Immature natural killer cell (primary cell): ENCODE results near the gene HEPH. TPM values are rescaled to one million over a fixed set of nuclear protein-coding genes. Genes with fewer than 3 reads are reported as not detected.
"Not testable (repeated sequence)": the region's sequence is repeated elsewhere in the genome, so short reads cannot be mapped to it uniquely, and the experiment has no call there.

Experiments
- DNase-seq, 3 donors: peaks; one replicate each; pipeline ENCODE4 v3.0.0; 2022; ENCODE audit warnings: mixed read lengths in 1 of 3
- H3K27ac Mint-ChIP-seq, 6 donors: one replicate each; pipeline ENCODE4 v1.8.0; 2020; ENCODE audit warnings: mixed read lengths in 6 of 6, mild to moderate bottlenecking in 5 of 6, inconsistent platforms in 4 of 6, moderate library complexity in 3 of 6
- H3K27me3 Mint-ChIP-seq, 3 donors: one replicate each; pipeline ENCODE4 v1.8.0; 2020 to 2021; ENCODE audit warnings: low read depth in 3 of 3, mild to moderate bottlenecking in 3 of 3, mixed read lengths in 3 of 3, moderate library complexity in 3 of 3, inconsistent platforms in 1 of 3
- H3K36me3 Mint-ChIP-seq, 3 donors: one replicate each; pipeline ENCODE4 v1.8.0; 2020; ENCODE audit warnings: mixed read lengths in 3 of 3, inconsistent platforms in 2 of 3, mild to moderate bottlenecking in 2 of 3
- H3K4me1 Mint-ChIP-seq, 2 donors: one replicate each; pipeline ENCODE4 v1.8.0; 2020; ENCODE audit warnings: inconsistent platforms in 2 of 2, mild to moderate bottlenecking in 2 of 2, mixed read lengths in 2 of 2, moderate library complexity in 1 of 2
- H3K4me3 Mint-ChIP-seq, 5 donors: one replicate each; pipeline ENCODE4 v1.8.0; 2020; ENCODE audit warnings: mild to moderate bottlenecking in 5 of 5, mixed read lengths in 5 of 5, inconsistent platforms in 3 of 5, moderate library complexity in 3 of 5
- H3K9me3 Mint-ChIP-seq, 6 donors: one replicate each; pipeline ENCODE4 v1.8.0; 2020; ENCODE audit warnings: mild to moderate bottlenecking in 6 of 6, mixed read lengths in 6 of 6, inconsistent platforms in 4 of 6, moderate library complexity in 3 of 6
- polyA plus RNA-seq, 3 donors: library from polyadenylated mRNA; unstranded; fragments of 300-500 nt; fragmentation: Illumina TruSeq; gene quantifications; one replicate each; pipeline ENCODE4 v1.2.3, GENCODE V29; 2021

HEPH gene
- polyA plus RNA-seq, 3 donors from 2014 or later = not detected

DNA sequence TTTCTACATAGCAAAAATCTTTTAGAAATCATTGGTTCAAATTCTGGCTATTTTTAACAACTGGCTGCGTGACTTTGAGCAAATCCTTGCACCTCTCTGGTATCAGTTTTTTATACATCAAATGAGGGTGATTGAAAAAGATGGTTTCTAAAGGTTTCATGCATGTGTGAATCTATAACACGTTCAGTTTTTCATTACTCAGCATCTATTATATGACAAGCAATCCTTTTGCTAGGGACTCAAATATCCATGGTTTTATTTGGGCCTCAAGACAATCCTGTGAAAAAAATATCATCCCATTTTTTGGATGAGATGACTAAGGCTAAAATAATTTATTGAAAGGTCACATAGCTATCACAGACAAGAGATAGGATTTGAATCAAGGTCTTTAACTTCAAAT lies 884 bp downstream of the HEPH start:
- Mint-ChIP-seq H3K4me3 (no peak overlapping the region), H3K36me3 (no peaks in the 10 kb centered on the region), H3K4me1 (no peaks in the 10 kb centered on the region), H3K9me3 (no peaks in the 10 kb centered on the region), H3K27ac (no peak overlapping the region), H3K27me3 (peaks cover 2 to 5% (median 3%) of the 10 kb centered on the region in 3 donors)
- DNase-seq = no peak

DNA sequence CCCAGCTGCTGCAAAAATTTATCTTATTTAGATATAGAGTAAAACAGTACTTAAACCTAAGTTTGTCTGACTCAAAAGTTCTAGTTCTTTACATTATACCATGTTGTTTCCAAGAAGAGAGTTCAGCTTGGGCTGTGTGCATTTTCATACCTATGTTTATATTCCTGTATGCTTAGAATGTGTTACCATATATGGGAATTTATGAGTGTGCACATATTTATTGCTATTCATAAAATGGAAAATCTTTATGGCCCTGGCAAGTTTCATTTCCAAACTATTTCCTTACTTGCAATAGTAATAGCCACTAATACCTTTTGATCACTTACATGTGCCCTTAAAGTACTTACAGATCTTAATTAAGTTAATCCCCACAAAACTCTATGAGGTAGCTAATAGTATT lies 2.6 kb downstream of the HEPH start:
- Mint-ChIP-seq H3K36me3 (no peaks in the 10 kb centered on the region), H3K9me3 (no peaks in the 10 kb centered on the region), H3K27me3 (peaks cover 2 to 5% (median 2%) of the 10 kb centered on the region in 3 donors), H3K27ac (no peak overlapping the region), H3K4me1 (no peaks in the 10 kb centered on the region), H3K4me3 (no peak overlapping the region)
- no peak for DNase-seq

DNA sequence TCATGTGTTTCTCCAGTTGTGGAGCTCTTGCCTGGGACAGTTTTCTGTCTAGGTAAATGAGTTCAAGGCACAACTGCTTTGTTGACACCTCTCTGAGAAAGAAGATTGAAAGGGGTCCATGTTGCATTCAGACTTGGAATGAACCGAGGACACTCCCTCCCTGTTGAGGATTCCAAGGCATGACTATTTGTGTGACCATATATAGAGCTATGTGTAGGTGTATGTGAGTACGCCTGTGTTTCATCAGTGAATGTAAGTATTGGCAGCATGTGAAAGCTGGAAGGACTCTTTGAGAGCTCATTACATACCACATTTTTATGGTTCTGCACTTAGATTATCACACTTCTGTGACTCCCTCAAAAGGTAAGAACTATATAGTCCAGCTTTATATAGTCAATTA lies 3.4 kb downstream of the HEPH start:
- no peak overlapping the region for H3K4me3 Mint-ChIP-seq
- H3K27ac Mint-ChIP-seq = no peak overlapping the region
- H3K4me1 Mint-ChIP-seq = no peaks in the 10 kb centered on the region
- no peaks in the 10 kb centered on the region for H3K36me3 Mint-ChIP-seq
- H3K27me3 Mint-ChIP-seq = peaks cover 2 to 5% (median 2%) of the 10 kb centered on the region in 3 donors
- no peaks in the 10 kb centered on the region for H3K9me3 Mint-ChIP-seq
- DNase-seq = no peak

- Mint-ChIP-seq H3K27me3 (peaks cover 4% of the 10 kb centered on the region in 3 donors), H3K27ac (no peak overlapping the region), H3K36me3 (peaks cover 5 to 13% (median 11%) of the 10 kb centered on the region in 3 donors), H3K4me1 (no peaks in the 10 kb centered on the region), H3K9me3 (peaks cover 6 to 51% (median 35%) of the 10 kb centered on the region in 6 donors), H3K4me3 (no peak overlapping the region)
- DNase-seq = no peak
Observed at GRCh38 chrX:66176134-66176533, 12.1 kb downstream of the HEPH start.

DNA sequence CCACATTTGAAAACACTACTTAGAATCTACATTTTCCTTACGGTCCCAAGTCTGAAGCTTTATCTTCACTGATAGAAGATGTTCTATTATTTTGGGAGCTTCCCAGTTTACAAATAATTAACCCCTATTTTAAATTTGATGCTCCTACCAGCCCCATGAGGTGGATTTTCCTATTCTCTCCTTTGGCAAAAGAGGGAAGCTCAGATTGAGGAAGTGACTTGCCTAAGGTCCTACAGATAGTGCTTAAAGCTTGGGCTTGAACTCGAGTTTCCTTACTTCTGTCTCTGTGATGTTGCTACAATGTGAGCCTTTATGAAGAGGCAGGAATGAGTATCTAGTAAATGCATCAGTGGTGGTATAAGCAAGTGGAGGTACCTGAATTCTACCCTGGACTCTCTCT lies 27.5 kb downstream of the HEPH start:
- DNase-seq = no peak
- Mint-ChIP-seq H3K9me3 (no peaks in the 10 kb centered on the region), H3K4me1 (peaks cover 2 to 7% of the 10 kb centered on the region in 2 donors), H3K27ac (no peak overlapping the region), H3K36me3 (no peaks in the 10 kb centered on the region), H3K27me3 (peaks cover 2 to 16% (median 10%) of the 10 kb centered on the region in 3 donors), H3K4me3 (no peak overlapping the region)

DNA sequence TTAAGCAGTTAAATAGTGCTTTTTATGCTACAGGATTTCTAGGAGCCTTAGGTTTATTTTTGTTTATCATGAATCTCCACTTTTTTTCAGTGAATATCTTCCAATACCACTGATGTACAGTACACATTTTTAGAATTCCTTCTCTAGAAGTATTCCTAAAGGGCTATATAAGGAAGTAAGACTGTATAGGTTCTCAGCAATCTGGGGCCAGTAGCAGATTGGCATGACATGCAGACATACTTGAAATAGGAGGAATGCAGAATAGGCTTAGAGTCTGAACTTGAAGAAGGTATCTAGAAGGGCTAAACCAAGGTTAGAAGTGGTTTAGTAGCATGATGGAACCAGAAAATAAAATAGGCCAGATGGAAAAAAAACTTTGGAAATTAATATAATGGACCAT lies 29.8 kb downstream of the HEPH start:
- H3K4me3 Mint-ChIP-seq = no peak overlapping the region
- no peaks in the 10 kb centered on the region for H3K9me3 Mint-ChIP-seq
- H3K27me3 Mint-ChIP-seq = peaks cover 2 to 4% (median 4%) of the 10 kb centered on the region in 3 donors
- DNase-seq = no peak
- H3K36me3 Mint-ChIP-seq = no peaks in the 10 kb centered on the region
- peaks cover 2 to 7% of the 10 kb centered on the region in 2 donors for H3K4me1 Mint-ChIP-seq
- H3K27ac Mint-ChIP-seq = peak overlapping the region in 1 of 6 donors; percentile 15

- no peaks in the 10 kb centered on the region for H3K9me3 Mint-ChIP-seq
- no peaks in the 10 kb centered on the region for H3K36me3 Mint-ChIP-seq
- H3K27ac Mint-ChIP-seq = no peak overlapping the region
- DNase-seq = no peak
- peaks cover 16 to 22% of the 10 kb centered on the region in 2 donors for H3K4me1 Mint-ChIP-seq
- peaks cover 0 to 7% (median 1%) of the 10 kb centered on the region in 3 donors for H3K27me3 Mint-ChIP-seq
- no peak overlapping the region for H3K4me3 Mint-ChIP-seq
Observed at GRCh38 chrX:66200050-66200664, 36.1 kb downstream of the HEPH start.

DNA sequence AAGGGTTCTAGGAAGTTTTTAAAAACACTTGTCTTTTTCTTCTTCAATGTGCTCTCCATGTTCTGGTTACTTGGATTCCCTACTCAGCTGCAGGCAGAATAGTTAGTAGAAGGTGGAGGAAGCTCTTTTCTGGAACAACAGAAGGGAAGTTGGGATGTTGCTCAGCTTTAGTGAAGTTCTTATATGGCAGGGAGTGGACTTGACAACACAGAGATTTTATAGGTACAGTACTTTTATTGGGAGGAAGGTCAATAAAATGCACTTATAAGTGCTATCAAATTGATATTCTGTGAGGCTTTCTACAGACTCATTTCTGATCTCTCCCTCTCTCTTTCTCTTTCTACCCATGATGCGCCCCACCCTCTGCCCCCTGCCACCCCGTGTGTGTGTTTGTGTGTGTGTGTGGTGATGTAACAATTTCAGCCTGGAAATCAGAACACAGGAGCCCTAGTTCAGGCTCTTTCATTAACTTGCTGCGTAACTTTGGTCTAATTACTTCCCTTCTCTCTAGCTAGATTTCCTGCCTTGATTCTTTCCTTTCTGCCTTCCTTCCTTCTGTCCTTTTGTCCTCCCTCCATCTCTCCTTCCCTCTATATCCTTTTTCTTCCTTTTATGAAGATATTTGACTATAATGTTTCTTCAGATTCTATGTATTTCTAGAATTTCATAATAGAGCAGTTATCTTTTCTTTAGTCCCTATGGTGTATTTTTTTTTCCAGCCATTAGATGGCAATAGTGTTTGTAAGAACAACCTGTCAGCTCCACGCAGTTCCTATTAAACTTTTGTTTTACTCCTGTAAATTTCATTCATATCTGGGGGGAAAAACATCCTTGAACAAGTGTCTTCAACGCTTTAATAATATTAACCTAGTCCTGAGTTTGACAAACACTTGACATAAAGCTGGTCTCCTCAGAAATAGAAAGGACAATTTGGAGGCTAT lies 37.1 kb downstream of the HEPH start:
- peaks cover 16 to 22% of the 10 kb centered on the region in 2 donors for H3K4me1 Mint-ChIP-seq
- H3K27me3 Mint-ChIP-seq = peaks cover 0 to 7% (median 1%) of the 10 kb centered on the region in 3 donors
- DNase-seq = no peak
- peak overlapping the region in 2 of 5 donors; percentile 7 to 48 for H3K4me3 Mint-ChIP-seq
- no peaks in the 10 kb centered on the region for H3K9me3 Mint-ChIP-seq
- peak overlapping the region in 1 of 6 donors; percentile 43 for H3K27ac Mint-ChIP-seq
- no peaks in the 10 kb centered on the region for H3K36me3 Mint-ChIP-seq

DNA sequence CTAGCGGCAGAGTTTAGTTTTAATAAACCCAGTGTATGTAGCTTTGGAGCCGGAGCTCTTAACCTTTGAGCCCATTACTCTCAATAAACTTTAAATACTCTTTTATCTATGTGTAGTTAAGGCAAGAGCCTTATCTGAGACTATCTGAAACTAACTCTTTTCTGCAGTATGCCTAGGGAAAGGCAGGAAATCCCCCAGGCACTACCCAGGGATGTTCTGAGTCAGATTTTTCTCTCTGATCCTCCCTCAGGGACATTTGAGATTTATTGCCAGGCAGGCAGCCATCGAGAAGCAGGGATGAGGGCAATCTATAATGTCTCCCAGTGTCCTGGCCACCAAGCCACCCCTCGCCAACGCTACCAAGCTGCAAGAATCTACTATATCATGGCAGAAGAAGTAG lies 39.1 kb downstream of the HEPH start:
- no peak for DNase-seq
- Mint-ChIP-seq H3K27ac (no peak overlapping the region), H3K4me1 (peaks cover 16 to 22% of the 10 kb centered on the region in 2 donors), H3K27me3 (peaks cover 0 to 7% (median 1%) of the 10 kb centered on the region in 3 donors), H3K9me3 (no peaks in the 10 kb centered on the region), H3K36me3 (no peaks in the 10 kb centered on the region), H3K4me3 (no peak overlapping the region)

- no peak overlapping the region for H3K27ac Mint-ChIP-seq
- peaks cover 0 to 4% (median 0%) of the 10 kb centered on the region in 6 donors for H3K9me3 Mint-ChIP-seq
Observed at GRCh38 chrX:66221856-66222255, 57.8 kb downstream of the HEPH start.

DNA sequence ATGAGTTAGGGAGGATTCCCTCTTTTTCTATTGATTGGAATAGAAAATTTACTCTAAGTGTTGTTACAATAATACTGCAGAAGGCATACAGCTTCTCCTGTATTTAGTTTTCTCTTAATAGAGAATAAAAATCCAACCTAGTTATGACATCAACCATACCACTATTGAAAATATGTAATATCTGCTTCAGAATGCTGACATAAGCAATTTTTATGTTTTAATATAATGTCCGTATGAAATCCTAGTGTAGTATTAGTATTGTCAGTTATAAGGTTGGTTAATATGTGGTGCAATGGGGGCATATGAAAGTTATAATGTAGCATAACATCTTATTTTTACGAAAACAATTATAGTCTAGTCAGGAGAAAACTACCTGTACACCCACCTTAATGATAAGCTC lies 68.2 kb downstream of the HEPH start:
- H3K36me3 Mint-ChIP-seq = peaks cover 0 to 6% (median 0%) of the 10 kb centered on the region in 3 donors
- H3K27me3 Mint-ChIP-seq = peaks cover 0 to 7% (median 2%) of the 10 kb centered on the region in 3 donors
- no peak overlapping the region for H3K4me3 Mint-ChIP-seq
- DNase-seq = no peak
- H3K27ac Mint-ChIP-seq = no peak overlapping the region
- H3K9me3 Mint-ChIP-seq = peaks cover 0 to 2% (median 0%) of the 10 kb centered on the region in 6 donors
- H3K4me1 Mint-ChIP-seq = no peaks in the 10 kb centered on the region

More at GRCh38 chrX:66221856-66222255, 57.8 kb downstream of the HEPH start:
- DNase-seq = no peak
- Mint-ChIP-seq H3K4me3 (no peak overlapping the region), H3K4me1 (no peaks in the 10 kb centered on the region), H3K27me3 (peaks cover 0 to 14% (median 7%) of the 10 kb centered on the region in 3 donors), H3K36me3 (no peaks in the 10 kb centered on the region)

DNA sequence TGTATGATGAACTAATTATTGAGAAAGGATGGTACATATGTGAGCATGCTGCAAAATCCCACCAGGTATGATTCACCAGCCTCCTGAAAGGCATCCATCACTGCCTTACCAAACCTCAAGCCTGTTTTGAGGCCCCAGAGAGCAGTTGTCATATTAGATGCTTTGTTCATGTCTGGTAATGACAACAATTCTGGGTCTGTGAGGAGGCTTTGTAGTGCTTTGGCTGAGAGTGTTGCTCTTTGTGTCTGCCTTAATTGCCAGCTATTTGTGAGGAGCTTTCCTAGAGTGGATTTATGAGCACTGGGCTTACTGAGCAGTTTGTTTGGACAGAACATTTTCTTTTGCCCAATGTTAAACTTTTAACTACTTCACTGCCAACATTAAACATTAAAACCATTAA lies 69.2 kb downstream of the HEPH start:
- no peak for DNase-seq
- Mint-ChIP-seq H3K4me3 (no peak overlapping the region), H3K27ac (no peak overlapping the region), H3K9me3 (peaks cover 0 to 2% (median 0%) of the 10 kb centered on the region in 6 donors), H3K36me3 (peaks cover 0 to 6% (median 0%) of the 10 kb centered on the region in 3 donors), H3K4me1 (no peaks in the 10 kb centered on the region), H3K27me3 (peaks cover 2 to 10% (median 2%) of the 10 kb centered on the region in 3 donors)

GRCh38 chrX:66233904-66234303 lies 69.9 kb downstream of the HEPH start:
- H3K4me3 Mint-ChIP-seq, H3K4me1 Mint-ChIP-seq, H3K36me3 Mint-ChIP-seq, H3K27ac Mint-ChIP-seq, DNase-seq, H3K9me3 Mint-ChIP-seq: not testable (repeated sequence)
- H3K27me3 Mint-ChIP-seq = peaks cover 2 to 11% (median 7%) of the 10 kb centered on the region in 3 donors

GRCh38 chrX:66255359-66255967 lies 91.4 kb downstream of the HEPH start:
- DNase-seq = no peak
- Mint-ChIP-seq H3K9me3 (peaks cover 0 to 7% (median 0%) of the 10 kb centered on the region in 6 donors), H3K36me3 (peaks cover 0 to 3% (median 0%) of the 10 kb centered on the region in 3 donors), H3K27ac (no peak overlapping the region), H3K4me3 (no peak overlapping the region), H3K27me3 (peaks cover 3 to 6% (median 4%) of the 10 kb centered on the region in 3 donors), H3K4me1 (no peaks in the 10 kb centered on the region)
